Pancreas (tissue), 10 donors: ENCODE data around the gene AFG3L2. TPM values are rescaled to one million over a fixed set of nuclear protein-coding genes. Genes with fewer than 3 reads are reported as not detected.
"Not testable (repeated sequence)": the region's sequence is repeated elsewhere in the genome, so short reads cannot be mapped to it uniquely, and the experiment has no call there.

Source experiments
- ATAC-seq, 4 donors: fragments of 200-7000 bp; cut with Tn5 transposase; one replicate each; pipeline versions ENCODE4 v1.8.0 to v1.9.1; 2020; ENCODE audit warnings: mild to moderate bottlenecking in 4 of 4, moderate library complexity in 4 of 4
- DNase-seq, 6 donors: peaks; one replicate each; pipeline ENCODE4 v3.0.0-alpha.2; 2020
- FAIRE-seq: peaks from 2 replicates; lab custom pipeline; 2012; peaks lifted over from hg19 to GRCh38; lab: Jason Lieb, UNC
- H3K27ac ChIP-seq, 4 donors: fragments of 200-600 bp; sonication (generic); 1 replicate in 3 of 4; 2 replicates in 1 of 4; pipeline versions ENCODE4 v1.5.0 to v1.8.0; 2020
- H3K27me3 ChIP-seq, 4 donors: fragments of 200-600 bp; one replicate each; pipeline ENCODE4 v1.8.0; 2021
- H3K36me3 ChIP-seq, 3 donors: fragments of 200-600 bp; sonication (generic) in 1 of 3; one replicate each; pipeline versions ENCODE4 v1.5.0 to v1.8.0; 2020 to 2021
- H3K4me1 ChIP-seq, 3 donors: fragments of 200-600 bp; one replicate each; pipeline ENCODE4 v1.8.0; 2021
- H3K4me3 ChIP-seq, 4 donors: fragments of 200-600 bp; sonication (generic) in 2 of 4; one replicate each; pipeline versions ENCODE4 v1.5.0 to v1.8.0; 2020 to 2021
- H3K9me3 ChIP-seq, 4 donors: fragments of 200-600 bp; one replicate each; pipeline ENCODE4 v1.8.0; 2021
- CTCF ChIP-seq, 4 donors: fragments of 200-600 bp; sonication (generic) in 3 of 4; IDR thresholded peaks; one replicate each; pipeline versions ENCODE4 v1.5.0 to v1.8.0; 2021; ENCODE audit warnings: antibody characterized with exemption in 4 of 4
- WGBS, 2 donors: extraction: QIAGEN DNeasy Blood & Tissue Kit; methylation state at CpG; one replicate each; pipeline ENCODE4 v1.1.7; 2013; 5-methylcytosine and 5-hydroxymethylcytosine counted together
- intact Hi-C, 3 donors: fragments of 100-400 bp; cut with DNase I; formaldehyde crosslinking; loops; one replicate each; pipeline versions ENCODE4 v1.11.1 to v1.14.2; 2022
- polyA plus RNA-seq, 2 donors: library from polyadenylated mRNA; stranded (reverse); fragments of 200-250 nt; gene quantifications; one replicate each; pipeline ENCODE4 v1.2.3, GENCODE V29; 2013
- total RNA-seq, 6 donors: library from RNA; stranded (reverse); fragmentation: NEBNext Ultra II Directional in 4 of 6; extraction: Animal tissue kit (Norgen Biotek cat#: 25700) in 4 of 6; gene quantifications; one replicate each; pipeline versions ENCODE4 v1.2.1 to v1.2.4, GENCODE V29; 2021 to 2023
- donor health status: healthy with polysubstance abuse.
- donor health status: DM: no; HTN: no; CAD: no; lungs with moderate emphysema.
- donor health status: DM: no; HTN: no; CAD: no.
- donor health status: control.
- donor health status: control.
- donor health status: Bipolar disorder and iron deficiency.
- donor health status: DM: yes; HTN: yes; CAD: no.
- donor health status: DM: no; HTN: no; CAD: no.
- donor health status: DM: no; HTN: no; CAD: no.
- donor health status: DM: yes; HTN: yes; CAD: no.

AFG3L2 gene
- total and polyA plus RNA-seq, 8 donors: 13.6 to 31.1 (median 23.4) TPM

GRCh38 chr18:12421732-12422131, 44.7 kb upstream of the AFG3L2 start:
- 79 to 83% methylated on average over 5 of the region's 5 CpGs for WGBS, 2 donors
- no peak for DNase-seq
- Histone ChIP-seq H3K4me1 (no peaks in the 10 kb centered on the region), H3K9me3 (no peaks in the 10 kb centered on the region), H3K27me3 (no peaks in the 10 kb centered on the region), H3K36me3 (no peaks in the 10 kb centered on the region), H3K27ac (no peak overlapping the region), H3K4me3 (no peak overlapping the region)
- ATAC-seq: no peak
- no peak for FAIRE-seq
- intact Hi-C loops: no loop called here
- no peak for TF ChIP-seq CTCF (IDR thresholded peaks at IDR 0.05)

- no peak for TF ChIP-seq CTCF (IDR thresholded peaks at IDR 0.05)
- DNase-seq (peak in 1 of 6 donors; percentile 66), ATAC-seq (peak in 2 of 4 donors; percentile 24 to 47), FAIRE-seq (no peak)
- Histone ChIP-seq H3K4me3 (peak overlapping the region in 1 of 4 donors; percentile 54), H3K9me3 (no peaks in the 10 kb centered on the region), H3K27ac (no peak overlapping the region), H3K27me3 (no peaks in the 10 kb centered on the region), H3K36me3 (no peaks in the 10 kb centered on the region), H3K4me1 (no peaks in the 10 kb centered on the region)
- intact Hi-C loops: no loop called here
- 65 to 75% methylated on average over 23 to 27 of the region's 27 CpGs for WGBS, 2 donors
These were observed 43.9 kb upstream of the AFG3L2 start for GRCh38 chr18:12420821-12421421.

- Histone ChIP-seq H3K4me1 (no peaks in the 10 kb centered on the region), H3K9me3 (no peaks in the 10 kb centered on the region), H3K4me3 (no peak overlapping the region), H3K27me3 (no peaks in the 10 kb centered on the region), H3K27ac (no peak overlapping the region), H3K36me3 (no peaks in the 10 kb centered on the region)
- DNase-seq (no peak), FAIRE-seq (no peak), ATAC-seq (no peak)
- no peak for TF ChIP-seq CTCF (IDR thresholded peaks at IDR 0.05)
- 75 to 77% methylated on average over 4 of the region's 4 CpGs for WGBS, 2 donors
- intact Hi-C loops: no loop called here
These were observed 40.7 kb upstream of the AFG3L2 start for GRCh38 chr18:12417687-12418086.

GRCh38 chr18:12416098-12416729, 39.2 kb upstream of the AFG3L2 start:
- no peak for ATAC-seq
- FAIRE-seq: no peak
- no peak for TF ChIP-seq CTCF (IDR thresholded peaks at IDR 0.05)
- intact Hi-C loops: no loop called here
- Histone ChIP-seq H3K27ac (peak overlapping the region in 1 of 4 donors; percentile 19), H3K9me3 (no peaks in the 10 kb centered on the region), H3K4me3 (no peak overlapping the region), H3K4me1 (no peaks in the 10 kb centered on the region), H3K27me3 (no peaks in the 10 kb centered on the region), H3K36me3 (no peaks in the 10 kb centered on the region)
- no peak for DNase-seq
- WGBS, 2 donors: 82 to 88% methylated on average over 5 of the region's 5 CpGs

GRCh38 chr18:12411456-12411855, 34.4 kb upstream of the AFG3L2 start:
- no peaks in the 10 kb centered on the region for H3K9me3 ChIP-seq
- intact Hi-C loops: no loop called here
- H3K4me1 ChIP-seq: no peaks in the 10 kb centered on the region
- DNase-seq (no peak), FAIRE-seq (no peak), ATAC-seq (no peak)
- H3K27ac ChIP-seq: no peak overlapping the region
- WGBS, 2 donors: 94 to 97% methylated on average over 2 of the region's 3 CpGs
- H3K36me3 ChIP-seq: no peaks in the 10 kb centered on the region
- no peak overlapping the region for H3K4me3 ChIP-seq
- TF ChIP-seq CTCF (IDR thresholded peaks at IDR 0.05): no peak
- H3K27me3 ChIP-seq: no peaks in the 10 kb centered on the region

- DNase-seq, H3K36me3 ChIP-seq, H3K4me1 ChIP-seq, FAIRE-seq, H3K4me3 ChIP-seq, H3K27ac ChIP-seq, H3K9me3 ChIP-seq, H3K27me3 ChIP-seq, intact Hi-C loops, ATAC-seq: not testable (repeated sequence)
- 72 to 73% methylated on average over 9 of the region's 9 CpGs for WGBS, 2 donors
These were observed 33.7 kb upstream of the AFG3L2 start for GRCh38 chr18:12410747-12411146.
